B cell (primary cell): ENCODE results near the gene CITED2. TPM values are rescaled to one million over a fixed set of nuclear protein-coding genes. Genes with fewer than 3 reads are reported as not detected.

Experiments
- ATAC-seq: fragments of 200-7000 bp; cut with Tn5 transposase; one replicate; pipeline ENCODE4 v1.10.0; 2021; ENCODE audit warnings: low read depth, mild to moderate bottlenecking, moderate number of reproducible peaks, moderate library complexity
- CTCF ChIA-PET: fragments of 350-600 bp; sonication (Branson Sonifier 250); formaldehyde crosslinking; loops from one replicate; lab custom pipeline; 2021; ENCODE audit warnings: antibody characterized with exemption, inconsistent platforms; lab: Charles Lee
- POLR2A ChIA-PET: fragments of 350-600 bp; sonication (Branson Sonifier 250); formaldehyde crosslinking; loops from one replicate; lab custom pipeline; 2021; ENCODE audit warnings: antibody characterized with exemption; lab: Charles Lee
- DNase-seq: peaks from one replicate; pipeline ENCODE4 v3.0.0; 2013
- H2AFZ ChIP-seq: 2 replicates; pipeline ENCODE4 v1.6.1; 2012; ENCODE audit warnings: mild to moderate bottlenecking, low read depth, low read length; ENCODE audit not compliant: insufficient read depth, poor library complexity, severe bottlenecking
- H3K27ac ChIP-seq, 2 donors: 1 replicate in 1 of 2; 2 replicates in 1 of 2; pipeline ENCODE4 v1.5.1; 2012 to 2013; ENCODE audit warnings: low read length in 2 of 2, mild to moderate bottlenecking in 2 of 2, moderate library complexity in 1 of 2
- H3K27me3 ChIP-seq, 4 experiments: fragments of 200-600 bp in 1 of 4; sonication (generic) in 1 of 4; replicated peaks in 1 of 4; 1 replicate in 2 of 4; 2 replicates in 2 of 4; pipeline versions ENCODE4 v1.6.1 to v1.7.0; 2013 to 2016; ENCODE audit warnings: low read length in 3 of 4, mild to moderate bottlenecking in 2 of 4, mixed read lengths in 1 of 4, moderate library complexity in 1 of 4; ENCODE audit not compliant: insufficient read depth in 4 of 4, control insufficient read depth in 3 of 4; ENCODE audit errors: control extremely low read depth in 1 of 4
- H3K36me3 ChIP-seq, 2 experiments: replicated peaks in 1 of 2; 1 replicate in 1 of 2; 2 replicates in 1 of 2; pipeline versions ENCODE4 v1.6.1 to v1.7.1; 2013; ENCODE audit warnings: low read length in 1 of 2; ENCODE audit not compliant: insufficient read depth in 2 of 2, control insufficient read depth in 1 of 2; ENCODE audit errors: control extremely low read depth in 1 of 2, extremely low read depth in 1 of 2
- H3K4me1 ChIP-seq, 2 donors: fragments of 200-600 bp in 1 of 2; sonication (generic) in 1 of 2; 1 replicate in 1 of 2; 2 replicates in 1 of 2; pipeline versions ENCODE4 v1.5.1 to v1.6.1; 2013 to 2017; ENCODE audit warnings: low read length in 2 of 2; ENCODE audit not compliant: control insufficient read depth in 2 of 2, insufficient read depth in 2 of 2
- H3K4me2 ChIP-seq: replicated peaks from 2 replicates; pipeline ENCODE3; 2012; ENCODE audit warnings: mild to moderate bottlenecking, low read depth, low read length; ENCODE audit not compliant: poor library complexity, severe bottlenecking
- H3K4me3 ChIP-seq, 5 experiments: fragments of 200-600 bp in 1 of 5; sonication (generic) in 1 of 5; 1 replicate in 3 of 5; 2 replicates in 2 of 5; pipeline versions ENCODE4 v1.5.1 to v1.7.0; 2011 to 2016; ENCODE audit warnings: low read length in 4 of 5, mild to moderate bottlenecking in 4 of 5, low read depth in 2 of 5, control low read depth in 1 of 5, moderate library complexity in 1 of 5; ENCODE audit not compliant: insufficient read depth in 1 of 5; ENCODE audit errors: control extremely low read depth in 1 of 5, extremely low read depth in 1 of 5
- H3K79me2 ChIP-seq: fragments of 200-600 bp; sonication (generic); one replicate; pipeline ENCODE4 v1.6.0; 2016; ENCODE audit warnings: low read length; ENCODE audit not compliant: control insufficient read depth, insufficient read depth
- H3K9ac ChIP-seq: fragments of 200-600 bp; sonication (generic); 2 replicates; pipeline ENCODE4 v1.6.1; 2017; ENCODE audit warnings: mild to moderate bottlenecking, low read length, moderate library complexity
- H3K9me3 ChIP-seq, 3 donors: one replicate each; pipeline versions ENCODE4 v1.6.1 to v1.7.1; 2013; ENCODE audit warnings: low read length in 2 of 3; ENCODE audit not compliant: control insufficient read depth in 2 of 3, insufficient read depth in 1 of 3; ENCODE audit errors: control extremely low read depth in 1 of 3
- H4K20me1 ChIP-seq: 2 replicates; pipeline ENCODE4 v1.6.0; 2012; ENCODE audit warnings: mild to moderate bottlenecking, low read length; ENCODE audit not compliant: insufficient read depth, control insufficient read depth, poor library complexity, severe bottlenecking
- H3K27ac Mint-ChIP-seq: one replicate; pipeline ENCODE4 v1.8.0; 2021; ENCODE audit warnings: mixed read lengths
- H3K27me3 Mint-ChIP-seq: one replicate; pipeline ENCODE4 v1.8.0; 2021; ENCODE audit warnings: mixed read lengths
- H3K4me1 Mint-ChIP-seq: one replicate; pipeline ENCODE4 v1.8.0; 2021; ENCODE audit warnings: mixed read lengths
- H3K4me3 Mint-ChIP-seq: one replicate; pipeline ENCODE4 v1.8.0; 2021; ENCODE audit warnings: mixed read lengths
- H3K9me3 Mint-ChIP-seq: one replicate; pipeline ENCODE4 v1.8.0; 2022; ENCODE audit warnings: mixed read lengths; ENCODE audit not compliant: insufficient read depth
- EZH2 ChIP-seq: IDR thresholded peaks from 2 replicates; pipeline ENCODE4 v1.6.1; 2012; ENCODE audit warnings: borderline replicate concordance, low read depth, mild to moderate bottlenecking, moderate library complexity, low read length; ENCODE audit not compliant: insufficient read depth, poor library complexity, severe bottlenecking
- WGBS: methylation state at CpG from one replicate; pipeline ENCODE4 v1.1.5; 2013; ENCODE audit warnings: missing lambda C conversion rate; ENCODE audit not compliant: insufficient coverage; 5-methylcytosine and 5-hydroxymethylcytosine counted together
- intact Hi-C: fragments of 100-400 bp; cut with micrococcal nuclease; formaldehyde crosslinking; loops from one replicate; pipeline ENCODE4 v1.10.0; 2022
- polyA plus RNA-seq: library from polyadenylated mRNA; depleted of rRNA; stranded (reverse); fragments of >200 nt; gene quantifications from 2 replicates; pipeline ENCODE4 v1.2.3, GENCODE V29; 2012
- total RNA-seq, 2 donors: library from RNA; stranded (reverse); fragments of 120-200 nt in 1 of 2; gene quantifications; 1 replicate in 1 of 2; 2 replicates in 1 of 2; pipeline versions ENCODE4 v1.2.3 to v1.2.4, GENCODE V29; 2013 to 2022
- TF ChIP-seq, protein P1 (sequence below): fragments of 200-600 bp; IDR thresholded peaks from one replicate; pipeline ENCODE4 v1.8.0; 2022; ENCODE audit warnings: antibody characterized with exemption, mild to moderate bottlenecking

CITED2 gene
- total and polyA plus RNA-seq, 2 donors (not counting 1 experiment from before 2014, with no cell fraction given) = 56.2 to 67.9 TPM

DNA sequence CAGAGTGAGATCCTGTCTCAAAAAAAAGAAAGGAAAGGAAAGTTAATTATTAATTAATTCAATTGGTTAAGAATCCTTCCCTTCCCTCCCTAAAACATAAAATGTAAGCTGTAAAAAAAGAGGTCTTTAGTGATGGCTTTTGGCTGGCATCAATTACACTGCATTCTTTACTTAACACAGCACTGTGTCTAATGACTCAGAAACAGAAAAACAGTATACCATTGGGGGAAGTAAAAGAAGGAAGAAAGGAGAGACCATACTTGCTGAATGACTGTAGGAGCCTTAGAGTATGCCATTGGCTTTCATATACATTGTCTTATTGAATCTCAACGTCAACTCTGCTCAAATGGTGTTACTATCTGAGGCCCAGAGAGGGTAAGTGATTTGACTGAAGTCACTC is 18.3 kb upstream of the CITED2 start:
- H3K4me3 ChIP-seq = peak overlapping the region in 1 of 5 experiments; percentile 17
- no peak overlapping the region for H3K27ac ChIP-seq
- H3K4me3 Mint-ChIP-seq = peak overlapping the region; percentile 41
- H4K20me1 ChIP-seq = no peaks in the 10 kb centered on the region
- H3K36me3 ChIP-seq = no peaks in the 10 kb centered on the region
- no peak for DNase-seq
- POLR2A ChIA-PET = interaction anchor here (0.6 to 1.4 kb wide), 2 partner anchors 11 to 19 kb away, joined by 4 to 6 read pairs; partner anchors contain the start of gene CITED2
- CTCF ChIA-PET = interaction anchor here (1.1 kb wide), 1 partner anchor 23 kb away, joined by 4 read pairs; no protein-coding TSS in a partner anchor
- no peaks in the 10 kb centered on the region for H3K27me3 ChIP-seq
- ATAC-seq = peak; percentile 51
- H3K4me1 Mint-ChIP-seq = peaks cover 4% of the 10 kb centered on the region
- 56% methylated on average over 1 of the region's 1 CpG for WGBS
- no peak overlapping the region for H3K27ac Mint-ChIP-seq
- H3K27me3 Mint-ChIP-seq = no peaks in the 10 kb centered on the region
- no peaks in the 10 kb centered on the region for H3K9me3 ChIP-seq
- H3K9ac ChIP-seq = no peak overlapping the region
- peak overlapping the region; percentile 22 for H2AFZ ChIP-seq
- no peak for TF ChIP-seq EZH2
- TF ChIP-seq, protein P1, sequence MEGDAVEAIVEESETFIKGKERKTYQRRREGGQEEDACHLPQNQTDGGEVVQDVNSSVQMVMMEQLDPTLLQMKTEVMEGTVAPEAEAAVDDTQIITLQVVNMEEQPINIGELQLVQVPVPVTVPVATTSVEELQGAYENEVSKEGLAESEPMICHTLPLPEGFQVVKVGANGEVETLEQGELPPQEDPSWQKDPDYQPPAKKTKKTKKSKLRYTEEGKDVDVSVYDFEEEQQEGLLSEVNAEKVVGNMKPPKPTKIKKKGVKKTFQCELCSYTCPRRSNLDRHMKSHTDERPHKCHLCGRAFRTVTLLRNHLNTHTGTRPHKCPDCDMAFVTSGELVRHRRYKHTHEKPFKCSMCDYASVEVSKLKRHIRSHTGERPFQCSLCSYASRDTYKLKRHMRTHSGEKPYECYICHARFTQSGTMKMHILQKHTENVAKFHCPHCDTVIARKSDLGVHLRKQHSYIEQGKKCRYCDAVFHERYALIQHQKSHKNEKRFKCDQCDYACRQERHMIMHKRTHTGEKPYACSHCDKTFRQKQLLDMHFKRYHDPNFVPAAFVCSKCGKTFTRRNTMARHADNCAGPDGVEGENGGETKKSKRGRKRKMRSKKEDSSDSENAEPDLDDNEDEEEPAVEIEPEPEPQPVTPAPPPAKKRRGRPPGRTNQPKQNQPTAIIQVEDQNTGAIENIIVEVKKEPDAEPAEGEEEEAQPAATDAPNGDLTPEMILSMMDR = no peak
- no peak overlapping the region for H3K4me2 ChIP-seq
- no peaks in the 10 kb centered on the region for H3K9me3 Mint-ChIP-seq
- intact Hi-C loops = no loop called here
- H3K79me2 ChIP-seq = no peaks in the 10 kb centered on the region
- H3K4me1 ChIP-seq = no peaks in the 10 kb centered on the region

GRCh38 chr6:139391709-139392108 is 17.3 kb upstream of the CITED2 start:
- DNase-seq = no peak
- Histone ChIP-seq H3K79me2 (no peaks in the 10 kb centered on the region), H3K9me3 (no peaks in the 10 kb centered on the region), H2AFZ (no peak overlapping the region), H3K4me3 (no peak overlapping the region), H3K27ac (no peak overlapping the region), H3K9ac (no peak overlapping the region), H4K20me1 (no peaks in the 10 kb centered on the region), H3K36me3 (no peaks in the 10 kb centered on the region), H3K27me3 (no peaks in the 10 kb centered on the region), H3K4me2 (no peak overlapping the region), H3K4me1 (no peaks in the 10 kb centered on the region)
- H3K27ac Mint-ChIP-seq = no peak overlapping the region
- no peak overlapping the region for H3K4me3 Mint-ChIP-seq
- no peaks in the 10 kb centered on the region for H3K9me3 Mint-ChIP-seq
- ChIA-PET CTCF (interaction anchor here (1.1 kb wide), 1 partner anchor 22 kb away, joined by 4 read pairs; no protein-coding TSS in a partner anchor), POLR2A (no interaction called here)
- H3K4me1 Mint-ChIP-seq = peaks cover 4% of the 10 kb centered on the region
- no peak for ATAC-seq
- H3K27me3 Mint-ChIP-seq = no peaks in the 10 kb centered on the region
- 97% methylated on average over 3 of the region's 3 CpGs for WGBS
- intact Hi-C loops = no loop called here
- TF ChIP-seq, protein P1 = no peak
- TF ChIP-seq EZH2 = no peak
